KG1 (cell line): Measurements from ENCODE around the gene ATXN10.
"Not testable (repeated sequence)": the region's sequence is repeated elsewhere in the genome, so short reads cannot be mapped to it uniquely, and the experiment has no call there.

Experiments
- DNase-seq: peaks from one replicate; lab custom pipeline; 2025; lab: John Stamatoyannopoulos, UW

ATXN10 gene

DNA sequence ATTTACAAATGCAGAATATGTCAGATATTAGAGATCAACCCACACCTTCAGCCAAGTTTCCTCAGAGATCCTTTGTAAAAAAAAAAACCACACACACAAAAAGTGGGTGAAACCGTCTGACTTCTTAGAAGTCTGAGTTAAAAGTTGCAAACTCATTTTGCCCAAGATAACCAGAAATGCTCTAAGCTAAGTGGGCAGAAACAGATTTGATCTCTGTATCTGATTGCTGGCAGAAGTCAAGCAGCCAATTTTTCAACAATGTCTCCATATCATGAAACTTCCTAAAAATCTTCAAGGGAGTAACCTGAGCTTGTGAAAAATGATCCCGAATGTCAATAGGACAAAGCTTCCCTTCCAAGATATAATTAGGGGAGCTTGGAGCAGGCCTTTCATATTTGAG is 28.6 kb upstream of the ATXN10 start:
- no peak for DNase-seq

DNA sequence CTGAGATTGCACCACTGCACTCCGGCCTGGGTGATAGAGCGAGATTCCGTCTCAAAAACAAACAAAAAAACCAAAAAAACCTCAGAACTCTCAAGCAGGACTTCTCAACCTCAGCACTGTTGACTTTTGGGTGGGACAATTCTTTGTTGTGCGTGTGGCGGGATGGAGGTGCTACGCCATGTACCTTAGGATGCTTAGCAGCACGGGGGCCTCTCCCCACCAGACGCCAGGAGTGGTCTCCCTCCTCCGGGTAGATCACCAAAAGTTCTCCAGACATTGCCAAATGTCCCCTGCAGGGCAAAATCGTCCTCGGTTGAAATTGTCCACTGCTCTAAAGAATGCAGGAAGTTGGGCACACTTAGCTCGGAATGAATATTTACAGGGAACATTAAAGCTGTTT is 26.9 kb upstream of the ATXN10 start:
- DNase-seq, result no peak

DNA sequence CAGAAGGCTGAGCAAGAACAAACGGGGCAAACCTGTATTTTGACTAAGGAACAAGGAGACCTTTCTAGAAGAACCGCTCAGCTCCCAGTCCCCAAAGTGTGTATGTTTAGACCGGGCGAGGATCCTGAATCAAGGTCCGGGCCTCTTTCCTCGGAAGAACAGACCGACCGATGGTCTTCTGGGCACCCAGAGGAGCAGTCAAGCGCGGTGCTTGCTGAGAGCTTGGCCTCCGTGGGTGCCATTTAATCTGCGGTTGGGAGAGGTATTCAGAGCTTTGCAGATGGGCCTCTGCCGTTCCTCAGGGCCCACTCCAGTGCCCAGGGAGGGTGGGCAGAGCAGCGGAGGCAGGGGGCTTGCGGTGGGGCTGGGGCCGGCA is 26.5 kb upstream of the ATXN10 start:
- no peak for DNase-seq

DNA sequence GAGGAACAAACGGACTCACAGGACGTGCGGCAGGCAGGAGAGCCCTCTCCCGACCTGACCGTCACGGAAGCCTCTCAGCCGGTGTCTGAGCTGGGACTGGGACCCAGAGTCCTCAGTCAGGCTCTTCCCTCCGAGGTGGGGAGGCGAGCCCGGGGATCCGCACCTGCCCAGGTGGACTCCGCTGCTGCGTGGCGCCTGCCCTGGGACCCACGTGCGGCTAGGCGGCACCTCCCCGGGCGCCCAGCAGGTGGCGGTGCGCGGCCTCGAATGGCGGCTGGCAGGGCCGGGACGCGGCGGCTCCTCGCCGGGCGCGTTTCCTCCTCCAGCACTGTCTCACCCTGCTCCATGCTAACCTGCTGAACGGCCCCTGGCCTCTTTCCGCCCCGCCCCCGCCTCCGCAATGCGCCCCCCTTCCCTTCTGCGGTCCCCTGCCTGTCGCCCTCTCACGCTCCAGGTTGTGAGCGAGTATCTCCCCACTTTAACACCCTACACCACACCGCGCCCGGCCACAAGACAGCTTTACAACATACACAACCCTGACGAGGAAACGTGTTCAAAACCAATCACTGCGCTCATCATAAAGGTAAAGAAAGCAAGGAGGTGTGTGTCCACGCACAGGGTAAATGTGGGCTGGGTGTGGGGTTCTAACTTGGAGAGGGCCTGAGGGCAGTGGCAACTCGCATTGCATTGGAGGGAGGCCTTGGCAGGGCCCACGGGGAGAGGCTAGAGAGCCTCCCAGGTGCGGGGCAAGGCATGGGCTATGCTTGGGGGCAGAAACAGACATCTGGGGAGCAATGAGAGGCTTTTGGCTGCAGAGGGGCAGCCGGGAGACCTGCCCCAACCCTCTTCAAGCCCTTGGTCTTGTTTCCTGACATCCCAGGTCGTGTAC is 25.9 kb upstream of the ATXN10 start:
- DNase-seq, result peak; percentile 42

DNA sequence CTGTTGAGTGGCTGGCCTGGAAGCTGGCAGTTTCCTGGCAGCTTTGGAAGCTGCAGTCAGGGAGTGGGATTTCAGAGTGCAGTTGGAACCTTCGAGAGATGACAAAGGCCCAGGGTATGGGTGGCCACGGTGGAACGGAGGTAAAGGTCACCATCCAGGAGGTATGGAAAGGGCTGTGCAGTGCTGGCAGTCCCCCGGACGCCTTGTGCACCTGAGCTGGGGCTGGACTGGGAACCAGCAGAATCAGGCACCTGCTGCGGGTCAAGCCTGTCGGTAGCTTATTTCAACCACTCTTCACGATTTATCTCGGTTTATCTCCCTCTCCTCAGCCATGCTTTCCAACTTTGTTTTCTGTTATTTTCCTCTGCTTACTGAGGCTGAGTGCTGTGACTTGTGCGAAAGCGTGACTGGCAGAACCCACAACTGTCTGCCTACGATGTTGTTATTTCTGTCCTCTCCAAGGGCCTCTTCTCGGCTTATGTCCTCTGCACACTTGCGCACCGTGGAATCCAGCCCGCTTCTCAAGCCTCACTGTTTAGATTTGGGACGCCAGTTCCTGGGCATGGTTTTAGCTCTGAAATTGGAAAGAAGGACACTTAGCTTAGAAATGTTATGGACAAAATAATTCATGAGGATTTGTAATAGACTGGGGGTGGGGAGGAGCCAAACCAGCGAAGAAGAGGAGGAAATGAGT is 24.0 kb upstream of the ATXN10 start:
- no peak for DNase-seq

DNA sequence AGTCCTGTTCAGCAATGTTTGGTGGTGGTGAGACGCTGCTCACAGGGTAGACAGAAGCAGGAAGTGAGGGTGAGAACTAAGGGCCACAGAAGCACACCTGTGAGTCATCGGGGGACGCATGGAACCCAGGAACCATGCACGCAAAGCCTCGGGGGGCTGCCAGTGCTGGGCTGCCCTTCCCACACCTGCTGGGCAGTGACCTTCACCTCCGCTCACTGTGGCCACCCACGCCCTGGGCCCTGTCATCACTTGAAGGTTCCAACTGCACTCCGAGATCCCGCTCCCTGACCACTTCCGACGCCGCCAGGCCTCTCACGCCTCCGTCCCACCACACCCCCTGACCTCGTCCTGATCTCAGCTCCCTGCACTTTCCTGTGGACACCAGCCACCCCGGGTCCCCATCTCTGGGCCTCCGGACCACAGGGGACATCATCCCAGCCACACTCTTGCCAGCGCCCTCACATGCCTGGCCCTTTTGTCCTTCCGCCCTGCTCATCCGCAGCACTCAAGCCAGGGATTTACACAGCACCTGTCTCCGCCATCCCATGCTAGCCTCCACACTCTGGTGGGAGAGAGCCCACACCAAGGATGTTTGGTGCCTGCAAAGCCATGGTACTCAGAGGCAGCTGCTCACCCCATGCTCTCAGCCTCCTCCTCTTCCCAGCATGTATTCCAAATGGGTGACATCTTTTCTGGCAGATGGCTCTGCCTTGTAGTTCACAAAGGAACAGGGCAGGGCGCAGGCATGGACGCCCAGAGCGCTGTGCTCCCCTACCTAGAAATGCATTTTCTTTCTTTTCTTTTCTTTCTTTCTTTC is 23.1 kb upstream of the ATXN10 start:
- no peak for DNase-seq

DNA sequence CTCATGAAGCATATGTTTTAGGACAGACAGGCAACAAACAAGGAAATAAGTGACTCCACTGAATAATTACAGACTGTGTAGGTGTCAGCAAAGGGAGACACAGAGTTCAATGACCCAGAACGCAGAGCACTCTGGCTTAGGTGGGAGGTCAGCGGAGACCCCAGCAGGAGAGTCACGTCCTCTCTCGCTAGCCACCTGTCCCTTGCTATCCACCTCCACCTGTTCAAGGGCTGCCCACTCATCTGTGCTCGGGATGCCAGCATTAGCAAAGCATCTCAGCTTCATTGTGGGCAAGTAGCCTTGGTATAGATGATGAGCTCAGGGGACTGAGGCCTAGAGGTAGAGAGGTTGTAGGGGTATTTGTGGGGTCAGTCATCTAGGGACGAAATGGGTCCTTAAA is 21.8 kb upstream of the ATXN10 start:
- no peak for DNase-seq

DNA sequence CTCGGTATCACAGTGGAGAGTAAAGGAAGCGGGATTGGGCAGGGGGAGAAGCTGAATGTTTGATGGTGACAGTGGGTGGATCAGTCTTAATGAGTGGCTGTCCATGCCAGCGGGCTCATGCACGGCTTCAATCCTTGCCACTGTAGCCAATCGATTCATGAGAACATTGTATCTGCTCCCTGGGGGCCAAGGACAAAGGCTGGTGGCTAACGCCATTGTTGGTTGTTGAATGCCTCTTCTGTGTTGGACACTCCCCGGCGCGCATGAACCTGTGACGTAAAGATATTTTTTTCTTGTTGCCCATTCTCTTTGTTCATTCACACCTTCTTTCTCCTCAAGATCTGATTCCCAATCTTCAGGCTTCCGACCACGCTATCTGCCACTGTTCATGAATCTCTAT is 20.9 kb upstream of the ATXN10 start:
- DNase-seq, result no peak

DNA sequence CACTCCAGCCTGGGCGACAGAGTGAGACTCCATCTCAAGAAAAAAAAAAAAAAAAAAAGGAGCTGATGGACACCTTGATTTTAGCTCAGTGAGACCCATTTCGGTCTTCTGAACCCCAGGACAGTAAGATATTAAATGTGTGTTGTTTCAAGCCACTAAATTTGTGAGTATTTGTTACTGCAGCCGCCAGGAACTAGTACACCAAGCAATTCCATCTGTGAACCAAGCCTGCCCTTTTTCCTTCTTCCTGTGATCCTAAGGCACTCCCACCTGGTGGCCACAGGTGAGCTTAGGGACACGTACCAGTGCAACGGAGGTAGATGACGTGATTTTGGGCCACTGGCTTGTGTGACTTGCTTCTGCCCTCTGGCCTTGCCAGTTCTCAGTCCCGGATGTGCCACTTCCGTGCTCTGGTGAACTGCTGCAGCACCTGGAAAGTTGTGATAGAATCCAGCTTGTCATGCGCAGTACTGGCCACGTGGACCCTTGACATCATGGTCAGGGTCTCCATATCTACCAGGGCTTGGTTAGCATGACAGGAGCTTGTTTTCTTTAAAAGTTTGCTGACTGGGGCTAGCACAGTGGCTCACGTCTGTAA is 19.6 kb upstream of the ATXN10 start:
- no peak for DNase-seq

DNA sequence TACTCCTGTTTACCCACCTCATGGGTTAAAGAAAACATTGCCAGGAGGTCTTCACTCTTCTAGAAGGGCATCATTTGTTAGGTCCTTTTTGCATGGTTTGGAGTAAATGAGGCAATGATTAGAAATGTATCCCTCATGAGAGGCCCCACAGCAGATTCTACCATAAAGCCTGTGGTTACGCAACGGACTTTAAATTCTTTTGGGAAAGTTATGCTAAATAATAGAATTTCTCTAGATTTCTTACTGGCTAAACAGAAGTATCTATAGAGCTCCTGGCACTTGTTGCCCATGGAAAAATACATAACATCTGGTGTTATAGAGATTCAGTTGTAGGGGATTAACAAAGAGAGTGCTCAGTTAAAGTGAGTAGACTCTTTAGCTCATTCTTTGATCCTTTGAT is 15.1 kb upstream of the ATXN10 start:
- no peak for DNase-seq

DNA sequence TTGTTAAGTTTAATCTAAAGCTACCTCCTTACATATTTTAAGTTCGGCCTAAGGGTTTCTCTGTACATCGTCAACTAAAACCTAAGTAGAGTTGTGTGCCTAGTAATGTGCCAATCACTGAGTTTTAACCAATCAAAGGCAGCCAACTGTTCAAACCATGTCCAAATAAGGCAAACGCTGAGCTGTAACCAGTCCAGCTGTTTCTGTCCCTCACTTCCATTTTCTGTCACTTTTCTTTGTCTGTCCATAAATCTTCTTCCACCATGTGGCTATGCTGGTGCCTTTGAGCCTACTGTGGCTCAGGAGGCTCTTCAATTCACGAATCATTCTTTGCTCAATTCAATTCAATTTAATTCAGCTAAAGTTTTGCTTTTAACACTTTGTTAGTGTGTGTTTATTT is 13.9 kb upstream of the ATXN10 start:
- DNase-seq, result no peak

DNA sequence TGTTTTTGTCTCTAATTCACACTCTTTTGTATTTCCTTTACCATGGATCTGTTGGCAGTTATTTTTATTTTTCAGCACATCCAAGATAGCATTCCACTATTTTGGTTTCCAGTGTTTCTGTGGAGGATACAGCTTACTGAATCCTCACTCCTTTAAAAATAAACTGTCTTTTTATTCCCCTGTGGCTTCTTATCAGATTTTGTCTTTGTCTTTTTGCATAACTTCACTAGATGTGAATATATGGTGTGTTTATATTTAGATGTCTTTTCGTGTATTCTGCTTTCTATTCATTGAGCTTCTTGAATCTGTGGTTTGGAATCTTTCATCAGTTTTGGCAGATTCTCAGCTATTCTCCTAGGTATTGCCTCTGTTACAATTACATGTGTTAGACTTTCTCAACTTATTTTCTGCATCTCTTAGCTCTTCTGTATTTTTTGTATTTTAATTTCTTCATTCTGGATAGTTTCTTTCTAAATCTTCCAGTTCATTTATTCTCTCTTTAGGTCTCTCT is 7.4 kb upstream of the ATXN10 start:
- DNase-seq, result no peak

DNA sequence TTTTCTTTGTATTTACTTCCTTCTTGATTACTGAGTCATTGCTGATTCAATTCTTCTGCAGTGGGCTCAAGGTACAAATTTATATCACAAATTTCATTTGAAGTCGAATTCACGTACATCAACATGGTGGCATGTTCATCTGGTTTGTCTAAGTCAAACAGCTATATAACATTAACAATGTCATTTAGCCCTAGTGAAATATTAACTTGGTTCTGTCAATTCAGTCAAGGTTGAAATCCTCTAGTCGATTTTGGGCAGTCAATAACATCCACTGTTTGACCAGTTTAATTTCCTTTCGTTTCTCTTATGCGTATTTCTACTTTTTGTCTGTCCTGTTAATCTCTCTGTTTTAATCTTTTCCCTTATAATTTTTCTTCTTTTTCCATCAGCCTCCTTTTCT is 4.1 kb upstream of the ATXN10 start:
- no peak for DNase-seq

DNA sequence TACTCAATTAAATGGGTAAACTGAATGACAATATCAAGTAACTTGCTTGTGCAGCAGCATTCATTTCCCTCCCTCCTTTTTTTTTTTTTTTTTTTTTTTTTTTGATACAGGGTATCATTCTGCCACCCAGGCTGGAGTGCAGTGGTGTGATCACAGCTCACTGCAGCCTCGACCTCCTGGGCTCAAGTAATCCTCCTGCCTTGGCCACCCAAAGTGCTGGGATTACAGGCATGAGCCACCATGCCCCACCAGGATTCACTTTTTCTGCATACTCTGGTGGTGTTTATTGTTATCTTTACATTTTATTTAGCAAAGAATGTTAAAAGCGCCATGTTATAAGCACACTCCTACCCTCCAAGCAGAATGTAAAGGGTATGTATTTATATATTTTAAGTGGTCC is 1.3 kb upstream of the ATXN10 start:
- not testable (repeated sequence) for DNase-seq

DNA sequence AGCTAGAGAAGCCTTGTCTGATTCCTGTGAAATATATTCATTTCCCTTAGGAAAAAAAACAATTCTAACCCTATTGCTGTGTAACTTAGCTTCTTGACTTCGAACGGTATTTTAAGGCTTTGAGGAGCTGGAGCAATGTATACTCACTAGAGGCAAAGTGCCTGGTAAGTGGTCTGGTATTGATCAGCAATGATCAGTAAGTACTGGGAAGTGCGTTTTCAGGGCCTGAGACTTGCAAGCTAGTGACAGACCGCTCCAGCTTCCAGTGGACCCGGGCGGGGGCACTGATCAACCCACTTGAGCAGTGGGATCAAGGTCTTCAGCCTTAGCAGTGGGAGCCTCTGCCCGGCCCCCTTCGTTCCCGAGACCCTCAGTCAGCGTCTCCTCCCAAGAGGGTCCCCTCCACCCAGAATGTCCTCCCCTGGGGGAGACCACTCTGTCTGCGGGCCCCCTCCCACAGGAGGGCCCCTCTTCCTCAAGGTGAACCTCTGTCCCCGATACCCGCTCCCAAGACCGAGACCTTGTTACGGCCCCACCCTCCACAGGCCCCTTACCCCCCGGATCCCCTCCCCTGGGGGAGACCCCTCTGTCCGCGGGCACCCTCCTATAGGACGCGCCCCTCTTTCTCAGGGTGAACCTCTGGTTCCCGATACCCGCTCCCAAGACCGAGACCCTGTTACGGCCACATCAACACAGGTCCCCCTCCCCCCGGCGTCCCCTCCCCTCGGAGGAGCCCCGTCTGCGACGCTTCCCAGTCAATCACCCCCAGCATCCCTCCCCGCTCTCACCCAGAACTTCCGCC is 452 bp upstream of the ATXN10 start:
- DNase-seq, result no peak

DNA sequence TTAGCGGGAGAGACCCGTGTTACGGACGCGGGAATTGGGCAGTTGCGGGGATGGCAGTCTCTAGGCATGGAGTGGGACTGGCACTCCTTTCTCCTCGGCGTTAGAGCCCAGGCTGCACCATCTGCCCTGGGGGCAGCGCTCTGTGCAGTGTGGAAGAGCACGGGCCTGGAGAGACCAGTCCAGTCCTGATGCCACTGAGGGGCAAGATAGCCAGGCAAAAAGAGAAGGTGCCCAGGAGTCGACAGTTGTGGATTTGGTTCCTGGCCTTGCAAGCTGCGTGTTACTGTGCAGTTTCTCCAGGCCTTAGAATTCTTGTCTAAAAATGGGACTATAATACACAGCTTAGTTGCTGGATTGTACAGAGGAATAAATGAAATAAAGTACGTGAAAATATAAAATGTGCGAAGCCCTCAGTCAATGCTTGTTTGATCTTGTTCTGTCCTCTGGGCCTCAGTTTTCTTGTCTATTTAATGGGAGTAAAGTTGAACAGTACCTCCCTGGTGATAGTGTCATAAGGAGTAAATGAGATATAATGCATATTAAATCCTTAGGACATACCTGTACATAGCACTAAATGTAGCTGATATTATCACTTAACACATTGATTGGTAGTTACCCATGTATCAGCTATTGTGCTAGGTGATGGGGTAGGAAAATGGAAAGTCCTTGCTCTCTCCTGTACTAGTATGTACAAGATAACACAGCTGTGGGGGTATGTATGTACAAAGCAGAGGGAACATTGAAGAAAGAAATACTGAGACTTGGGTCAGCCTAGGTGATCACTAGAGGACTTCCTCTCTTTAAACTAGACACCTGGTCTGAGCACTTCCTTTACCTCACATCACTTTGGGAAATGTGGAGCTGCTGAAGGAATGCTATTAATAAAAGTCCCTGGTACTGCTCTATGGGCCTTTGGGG is 1.2 kb downstream of the ATXN10 start:
- DNase-seq, result no peak

DNA sequence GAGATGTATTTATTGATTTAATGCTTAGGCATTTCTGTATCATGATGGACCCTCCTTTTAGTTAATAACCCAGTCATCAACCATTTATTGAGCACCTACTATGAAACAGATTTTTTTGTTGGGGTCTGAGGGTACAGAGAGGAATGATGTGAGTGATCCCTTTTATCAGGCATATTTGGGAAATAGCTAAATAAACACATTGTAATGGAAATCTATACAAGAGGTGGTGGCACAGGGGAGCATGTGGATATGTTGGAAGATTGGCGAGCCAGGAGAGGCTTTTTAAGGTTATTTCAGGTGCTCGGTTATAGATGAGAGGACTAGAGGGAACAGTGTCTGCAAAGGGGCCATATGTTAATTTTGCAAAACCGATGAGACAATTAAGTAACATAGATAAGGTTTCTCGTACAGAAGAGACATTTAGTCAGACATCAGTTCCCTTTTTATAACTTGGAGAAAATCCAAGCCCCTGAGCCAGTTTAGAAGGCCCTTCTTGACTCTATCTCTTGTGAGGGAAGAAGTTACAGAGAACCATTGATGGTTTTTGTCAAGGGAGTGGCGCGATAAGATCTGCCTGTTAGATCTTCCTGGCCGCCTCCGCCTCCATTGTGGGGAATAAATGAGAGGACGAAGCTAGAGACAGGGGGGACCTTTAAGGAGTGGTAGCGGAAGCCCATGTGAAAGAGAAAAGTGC is 2.0 kb downstream of the ATXN10 start:
- no peak for DNase-seq

DNA sequence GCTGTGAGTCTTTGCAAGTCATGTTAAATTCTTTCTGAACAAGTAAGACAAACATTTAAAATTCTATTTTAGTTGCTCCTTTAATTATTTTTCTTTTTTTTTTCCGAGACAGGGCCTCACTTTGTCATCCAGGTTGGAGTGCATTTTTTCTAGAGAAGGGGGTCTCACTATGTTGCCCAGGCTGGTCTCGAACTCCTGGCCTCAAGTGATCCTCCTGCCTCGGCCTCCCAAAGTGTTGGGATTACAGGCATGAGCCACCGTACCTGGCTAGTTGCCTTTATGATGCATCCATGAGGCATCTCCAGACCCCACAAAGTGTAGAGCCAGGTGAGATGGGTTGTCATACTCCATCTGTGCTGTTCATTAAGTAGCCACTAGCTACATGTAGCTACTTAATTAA is 4.4 kb downstream of the ATXN10 start:
- DNase-seq, result no peak

DNA sequence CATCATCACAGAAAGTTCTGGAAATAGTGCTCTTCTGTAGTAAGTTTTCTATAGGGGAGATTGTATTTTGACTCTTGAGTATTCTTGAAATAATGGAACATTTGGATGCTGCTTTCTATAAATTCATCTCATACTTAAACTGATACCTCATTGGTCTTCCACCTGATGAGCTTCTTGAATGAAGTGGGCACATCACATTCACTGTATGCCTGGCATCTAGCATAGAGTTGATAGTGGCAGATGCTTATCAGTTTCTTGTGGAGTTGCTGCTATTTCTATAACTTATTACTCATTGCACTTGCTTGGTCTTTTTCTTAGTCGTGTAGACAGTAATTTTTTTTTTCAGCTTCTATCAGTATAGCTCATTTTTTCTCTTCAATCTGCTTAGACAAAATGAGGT is 5.4 kb downstream of the ATXN10 start:
- DNase-seq, result no peak
